Pancreas (tissue), 10 donors: ENCODE measurements around the gene HAUS8. TPM values are rescaled to one million over a fixed set of nuclear protein-coding genes. Genes with fewer than 3 reads are reported as not detected.
A peak's percentile ranks its signal among the peaks of the same experiment; 100 is the strongest.

Source experiments
- ATAC-seq, 4 donors: fragments of 200-7000 bp; cut with Tn5 transposase; one replicate each; pipeline versions ENCODE4 v1.8.0 to v1.9.1; 2020; ENCODE audit warnings: mild to moderate bottlenecking in 4 of 4, moderate library complexity in 4 of 4
- DNase-seq, 6 donors: peaks; one replicate each; pipeline ENCODE4 v3.0.0-alpha.2; 2020
- FAIRE-seq: peaks from 2 replicates; lab custom pipeline; 2012; peaks lifted over from hg19 to GRCh38; lab: Jason Lieb, UNC
- H3K27ac ChIP-seq, 4 donors: fragments of 200-600 bp; sonication (generic); 1 replicate in 3 of 4; 2 replicates in 1 of 4; pipeline versions ENCODE4 v1.5.0 to v1.8.0; 2020
- H3K27me3 ChIP-seq, 4 donors: fragments of 200-600 bp; one replicate each; pipeline ENCODE4 v1.8.0; 2021
- H3K36me3 ChIP-seq, 3 donors: fragments of 200-600 bp; sonication (generic) in 1 of 3; one replicate each; pipeline versions ENCODE4 v1.5.0 to v1.8.0; 2020 to 2021
- H3K4me1 ChIP-seq, 3 donors: fragments of 200-600 bp; one replicate each; pipeline ENCODE4 v1.8.0; 2021
- H3K4me3 ChIP-seq, 4 donors: fragments of 200-600 bp; sonication (generic) in 2 of 4; one replicate each; pipeline versions ENCODE4 v1.5.0 to v1.8.0; 2020 to 2021
- H3K9me3 ChIP-seq, 4 donors: fragments of 200-600 bp; one replicate each; pipeline ENCODE4 v1.8.0; 2021
- CTCF ChIP-seq, 4 donors: fragments of 200-600 bp; sonication (generic) in 3 of 4; IDR thresholded peaks; one replicate each; pipeline versions ENCODE4 v1.5.0 to v1.8.0; 2021; ENCODE audit warnings: antibody characterized with exemption in 4 of 4
- WGBS, 2 donors: extraction: QIAGEN DNeasy Blood & Tissue Kit; methylation state at CpG; one replicate each; pipeline ENCODE4 v1.1.7; 2013; 5-methylcytosine and 5-hydroxymethylcytosine counted together
- intact Hi-C, 3 donors: fragments of 100-400 bp; cut with DNase I; formaldehyde crosslinking; loops; one replicate each; pipeline versions ENCODE4 v1.11.1 to v1.14.2; 2022
- polyA plus RNA-seq, 2 donors: library from polyadenylated mRNA; stranded (reverse); fragments of 200-250 nt; gene quantifications; one replicate each; pipeline ENCODE4 v1.2.3, GENCODE V29; 2013
- total RNA-seq, 6 donors: library from RNA; stranded (reverse); fragmentation: NEBNext Ultra II Directional in 4 of 6; extraction: Animal tissue kit (Norgen Biotek cat#: 25700) in 4 of 6; gene quantifications; one replicate each; pipeline versions ENCODE4 v1.2.1 to v1.2.4, GENCODE V29; 2021 to 2023
- donor health status: healthy with polysubstance abuse.
- donor health status: DM: no; HTN: no; CAD: no; lungs with moderate emphysema.
- donor health status: DM: no; HTN: no; CAD: no.
- donor health status: control.
- donor health status: control.
- donor health status: Bipolar disorder and iron deficiency.
- donor health status: DM: yes; HTN: yes; CAD: no.
- donor health status: DM: no; HTN: no; CAD: no.
- donor health status: DM: no; HTN: no; CAD: no.
- donor health status: DM: yes; HTN: yes; CAD: no.

The HAUS8 gene
- total and polyA plus RNA-seq, 8 donors: 2.0 to 12.0 (median 2.4) TPM

- FAIRE-seq (no peak), DNase-seq (no peak), ATAC-seq (no peak)
- Histone ChIP-seq H3K27me3 (no peaks in the 10 kb centered on the region), H3K36me3 (no peaks in the 10 kb centered on the region), H3K27ac (no peak overlapping the region), H3K9me3 (no peaks in the 10 kb centered on the region), H3K4me3 (no peak overlapping the region), H3K4me1 (no peaks in the 10 kb centered on the region)
- intact Hi-C loops: no loop called here
- TF ChIP-seq CTCF (IDR thresholded peaks at IDR 0.05): no peak
- 79 to 86% methylated on average over 16 of the region's 16 CpGs for WGBS, 2 donors
Measured at GRCh38 chr19:17011485-17011884, 63.8 kb downstream of the HAUS8 start.

- no peak for TF ChIP-seq CTCF (IDR thresholded peaks at IDR 0.05)
- Histone ChIP-seq H3K9me3 (no peaks in the 10 kb centered on the region), H3K27me3 (no peaks in the 10 kb centered on the region), H3K4me3 (no peak overlapping the region), H3K36me3 (no peaks in the 10 kb centered on the region), H3K4me1 (no peaks in the 10 kb centered on the region), H3K27ac (no peak overlapping the region)
- intact Hi-C loops: no loop called here
- FAIRE-seq (no peak), ATAC-seq (no peak), DNase-seq (peak in 1 of 6 donors; percentile 4)
- 81 to 85% methylated on average over 3 of the region's 3 CpGs for WGBS, 2 donors
Measured at GRCh38 chr19:17006579-17006978, 68.7 kb downstream of the HAUS8 start.

- Histone ChIP-seq H3K4me3 (no peak overlapping the region), H3K4me1 (no peaks in the 10 kb centered on the region), H3K9me3 (no peaks in the 10 kb centered on the region), H3K27ac (no peak overlapping the region), H3K27me3 (no peaks in the 10 kb centered on the region), H3K36me3 (no peaks in the 10 kb centered on the region)
- no peak for FAIRE-seq
- intact Hi-C loops: no loop called here
- DNase-seq: peak in 1 of 6 donors; percentile 1
- 37 to 41% methylated on average over 3 of the region's 3 CpGs for WGBS, 2 donors
- no peak for TF ChIP-seq CTCF (IDR thresholded peaks at IDR 0.05)
- ATAC-seq: no peak
Measured at GRCh38 chr19:17005000-17005399, 70.3 kb downstream of the HAUS8 start.

GRCh38 chr19:17004386-17004785 lies 70.9 kb downstream of the HAUS8 start:
- Histone ChIP-seq H3K36me3 (no peaks in the 10 kb centered on the region), H3K4me1 (no peaks in the 10 kb centered on the region), H3K4me3 (no peak overlapping the region), H3K27me3 (no peaks in the 10 kb centered on the region), H3K27ac (no peak overlapping the region), H3K9me3 (no peaks in the 10 kb centered on the region)
- ATAC-seq: no peak
- intact Hi-C loops: no loop called here
- no peak for TF ChIP-seq CTCF (IDR thresholded peaks at IDR 0.05)
- peak in 1 of 6 donors; percentile 37 for DNase-seq
- WGBS, 2 donors: 68 to 77% methylated on average over 13 to 15 of the region's 15 CpGs
- no peak for FAIRE-seq

GRCh38 chr19:17002455-17002854 lies 72.8 kb downstream of the HAUS8 start:
- no peak overlapping the region for H3K27ac ChIP-seq
- no peaks in the 10 kb centered on the region for H3K36me3 ChIP-seq
- ATAC-seq (no peak), DNase-seq (peak in 1 of 6 donors; percentile 13), FAIRE-seq (no peak)
- H3K27me3 ChIP-seq: no peaks in the 10 kb centered on the region
- H3K4me3 ChIP-seq: no peak overlapping the region
- intact Hi-C loops: no loop called here
- TF ChIP-seq CTCF (IDR thresholded peaks at IDR 0.05): no peak
- no peaks in the 10 kb centered on the region for H3K4me1 ChIP-seq
- 50% methylated on average over 7 of the region's 7 CpGs for WGBS, 2 donors
- no peaks in the 10 kb centered on the region for H3K9me3 ChIP-seq
